ENCODE results near the gene PRR23E.

- TF ChIP-seq GATA2 (IDR thresholded peaks at IDR 0.05; ENCODE audit: low read depth, low read length) (no peak), GATA3 (IDR thresholded peaks at IDR 0.05; ENCODE audit: low read depth, low read length) (no peak)
These were observed 29.8 kb upstream of the PRR23E start for GRCh38 chr3:127162947-127163645.

All from SH-SY5Y (cell line).